ENCODE results near the gene CYB5R3. TPM values are rescaled to one million over a fixed set of nuclear protein-coding genes. Genes with fewer than 3 reads are reported as not detected.
"Not testable (repeated sequence)": the region's sequence is repeated elsewhere in the genome, so short reads cannot be mapped to it uniquely, and the experiment has no call there.

Gene CYB5R3
- total RNA-seq, 1 donor from 2014 or later, result 181 TPM

DNA sequence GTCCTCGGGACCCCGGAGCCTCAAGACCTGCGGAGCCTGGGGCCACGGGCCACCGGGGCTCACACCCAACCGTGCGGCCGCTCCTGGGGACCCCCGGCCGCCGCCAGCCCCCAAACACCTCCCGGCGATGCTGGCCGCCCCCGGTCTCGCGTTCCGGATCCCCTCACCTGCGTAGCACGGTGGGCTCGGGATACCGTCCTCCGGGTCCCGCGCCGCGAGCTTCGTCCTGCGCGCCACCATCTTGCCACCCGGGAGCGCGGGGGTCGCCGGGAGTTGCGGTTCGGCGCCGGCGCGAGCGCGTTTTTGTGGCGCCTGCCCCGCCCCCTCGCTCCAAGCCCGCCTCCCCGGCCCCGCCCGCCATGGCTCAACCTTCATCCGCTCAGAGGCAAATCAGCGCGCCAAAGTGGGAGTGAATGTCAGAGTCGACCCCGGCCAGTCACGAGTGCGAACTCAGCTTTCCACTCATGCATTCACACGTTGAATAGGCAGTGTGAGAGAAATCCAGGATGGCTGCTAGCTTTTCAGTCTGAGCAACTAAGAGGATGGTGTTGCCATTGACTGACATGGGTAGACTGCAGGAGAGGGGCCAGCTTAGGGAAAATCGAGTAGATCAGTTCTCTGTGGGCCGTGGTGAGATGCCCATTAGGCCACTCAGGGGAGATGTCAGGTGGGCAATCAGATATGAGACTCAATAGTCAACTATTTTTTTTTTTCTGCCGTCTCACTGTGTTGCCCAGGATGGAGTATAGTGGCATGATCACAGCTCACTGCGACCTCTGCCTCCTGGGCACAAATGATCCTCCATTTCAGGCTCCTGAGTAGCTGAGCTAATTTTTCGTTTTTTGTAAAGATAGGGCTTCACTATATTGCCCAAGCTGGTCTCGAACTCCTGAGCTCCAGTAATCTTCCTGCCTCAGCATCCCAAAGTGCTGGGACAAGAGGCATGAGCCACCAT is 67.2 kb downstream of the CYB5R3 start:
- peak overlapping the region; percentile 86 for H3K4me2 ChIP-seq (ENCODE audit: low read length)
- H3K27me3 ChIP-seq (ENCODE audit: insufficient read depth, low read length), result no peaks in the 10 kb centered on the region
- no peaks in the 10 kb centered on the region for H3K9me3 ChIP-seq (ENCODE audit: insufficient read depth, low read depth, low read length)
- Mint-ChIP-seq H3K4me1 (ENCODE audit: low read depth, unreplicated experiment) (no peaks in the 10 kb centered on the region), H3K27ac (ENCODE audit: unreplicated experiment) (peak overlapping the region; percentile 53), H3K27me3 (ENCODE audit: low read depth, unreplicated experiment) (no peaks in the 10 kb centered on the region), H3K4me3 (ENCODE audit: unreplicated experiment) (peak overlapping the region; percentile 95), H3K36me3 (ENCODE audit: low read depth, unreplicated experiment) (peaks cover 8% of the 10 kb centered on the region), H3K9me3 (ENCODE audit: unreplicated experiment) (no peaks in the 10 kb centered on the region)
- H3K36me3 ChIP-seq (ENCODE audit: insufficient read depth, low read length), result peaks cover 25% of the 10 kb centered on the region
- H3K4me1 ChIP-seq (ENCODE audit: insufficient read depth, low read length), result peaks cover 5% of the 10 kb centered on the region
- DNase-seq (ENCODE audit: low read depth) (peak; percentile 45), FAIRE-seq (no peak)
- peak overlapping the region; percentile 71 for H3K4me3 ChIP-seq (ENCODE audit: insufficient read depth, low read depth, low read length)
- TF ChIP-seq, protein P1, sequence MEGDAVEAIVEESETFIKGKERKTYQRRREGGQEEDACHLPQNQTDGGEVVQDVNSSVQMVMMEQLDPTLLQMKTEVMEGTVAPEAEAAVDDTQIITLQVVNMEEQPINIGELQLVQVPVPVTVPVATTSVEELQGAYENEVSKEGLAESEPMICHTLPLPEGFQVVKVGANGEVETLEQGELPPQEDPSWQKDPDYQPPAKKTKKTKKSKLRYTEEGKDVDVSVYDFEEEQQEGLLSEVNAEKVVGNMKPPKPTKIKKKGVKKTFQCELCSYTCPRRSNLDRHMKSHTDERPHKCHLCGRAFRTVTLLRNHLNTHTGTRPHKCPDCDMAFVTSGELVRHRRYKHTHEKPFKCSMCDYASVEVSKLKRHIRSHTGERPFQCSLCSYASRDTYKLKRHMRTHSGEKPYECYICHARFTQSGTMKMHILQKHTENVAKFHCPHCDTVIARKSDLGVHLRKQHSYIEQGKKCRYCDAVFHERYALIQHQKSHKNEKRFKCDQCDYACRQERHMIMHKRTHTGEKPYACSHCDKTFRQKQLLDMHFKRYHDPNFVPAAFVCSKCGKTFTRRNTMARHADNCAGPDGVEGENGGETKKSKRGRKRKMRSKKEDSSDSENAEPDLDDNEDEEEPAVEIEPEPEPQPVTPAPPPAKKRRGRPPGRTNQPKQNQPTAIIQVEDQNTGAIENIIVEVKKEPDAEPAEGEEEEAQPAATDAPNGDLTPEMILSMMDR (IDR thresholded peaks at IDR 0.05; ENCODE audit: insufficient read depth, low read depth, low read length), result no peak
- no peak for TF ChIP-seq EZH2 (IDR thresholded peaks at IDR 0.05; ENCODE audit: insufficient read depth, low read length)
- peaks cover 27% of the 10 kb centered on the region for H3K79me2 ChIP-seq (ENCODE audit: insufficient read depth, low read length)
- H4K20me1 ChIP-seq (ENCODE audit: insufficient read depth, low read length), result peaks cover 14% of the 10 kb centered on the region
- peak overlapping the region; percentile 50 for H3K27ac ChIP-seq (ENCODE audit: low read depth, low read length)
- H3K9ac ChIP-seq (ENCODE audit: low read length), result peak overlapping the region; percentile 83
- peak overlapping the region; percentile 53 for H2AFZ ChIP-seq (ENCODE audit: low read depth, low read length)

DNA sequence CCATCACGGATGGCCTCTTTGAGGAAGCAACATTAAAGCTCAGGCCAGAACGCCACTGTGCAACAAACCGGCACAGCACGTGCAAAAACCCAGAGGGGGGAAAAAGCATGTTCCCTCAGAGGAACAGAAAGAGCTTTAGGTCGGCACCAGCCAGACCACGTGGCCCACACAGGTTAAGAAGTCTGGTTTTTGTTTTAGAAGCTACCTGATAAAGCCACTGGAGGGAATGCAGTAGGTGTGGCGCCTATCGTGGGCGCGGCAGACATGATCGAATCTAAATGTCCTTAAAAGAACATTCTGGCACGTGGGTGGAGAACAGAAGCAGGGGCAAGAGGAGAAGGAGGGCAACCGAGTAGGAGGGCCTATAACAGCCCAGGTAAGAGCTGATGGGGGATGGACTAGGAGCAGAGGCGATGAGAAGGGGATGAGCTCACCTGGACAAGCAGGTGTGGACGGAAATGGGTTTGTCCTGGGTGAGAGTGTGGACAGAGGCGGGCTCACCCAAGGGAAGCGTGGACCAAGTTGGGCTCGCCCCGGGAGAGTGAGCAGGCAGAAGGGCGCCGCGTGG is 67.9 kb downstream of the CYB5R3 start:
- not testable (repeated sequence) for H3K4me1 Mint-ChIP-seq (ENCODE audit: low read depth, unreplicated experiment); H3K9me3 Mint-ChIP-seq (ENCODE audit: unreplicated experiment); H2AFZ ChIP-seq (ENCODE audit: low read depth, low read length); H3K27me3 Mint-ChIP-seq (ENCODE audit: low read depth, unreplicated experiment); H3K27me3 ChIP-seq (ENCODE audit: insufficient read depth, low read length); FAIRE-seq; H3K36me3 Mint-ChIP-seq (ENCODE audit: low read depth, unreplicated experiment); H3K27ac Mint-ChIP-seq (ENCODE audit: unreplicated experiment); H3K9me3 ChIP-seq (ENCODE audit: insufficient read depth, low read depth, low read length); DNase-seq (ENCODE audit: low read depth); H3K4me1 ChIP-seq (ENCODE audit: insufficient read depth, low read length)
- Histone ChIP-seq H3K27ac (ENCODE audit: low read depth, low read length) (peak overlapping the region; percentile 50), H3K4me2 (ENCODE audit: low read length) (peak overlapping the region; percentile 87), H3K9ac (ENCODE audit: low read length) (peak overlapping the region; percentile 83), H3K4me3 (ENCODE audit: insufficient read depth, low read depth, low read length) (peak overlapping the region; percentile 71), H4K20me1 (ENCODE audit: insufficient read depth, low read length) (peaks cover 10% of the 10 kb centered on the region), H3K36me3 (ENCODE audit: insufficient read depth, low read length) (peaks cover 18% of the 10 kb centered on the region), H3K79me2 (ENCODE audit: insufficient read depth, low read length) (peaks cover 27% of the 10 kb centered on the region)
- H3K4me3 Mint-ChIP-seq (ENCODE audit: unreplicated experiment), result peak overlapping the region; percentile 95

DNA sequence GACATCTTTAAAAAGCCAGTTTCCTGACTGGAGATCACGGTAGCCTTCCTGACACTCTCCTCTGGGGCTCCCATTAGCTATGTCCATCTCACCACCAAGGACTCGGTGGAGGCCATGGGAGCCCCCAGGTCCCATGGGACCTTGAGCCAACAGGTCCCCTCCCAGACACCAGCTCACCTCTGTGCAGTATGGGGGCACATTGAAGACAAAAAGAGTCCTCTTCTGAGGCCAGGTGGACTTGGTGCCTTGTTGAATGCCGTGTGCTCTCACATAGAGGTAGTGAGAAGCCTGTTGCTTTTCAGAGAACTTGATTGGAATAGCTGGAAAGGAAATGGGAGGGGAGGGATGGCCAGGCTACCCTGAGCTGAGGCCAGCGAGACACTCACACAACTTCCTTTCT is 69.2 kb downstream of the CYB5R3 start:
- H3K4me1 ChIP-seq (ENCODE audit: insufficient read depth, low read length); H3K27me3 Mint-ChIP-seq (ENCODE audit: low read depth, unreplicated experiment); H3K36me3 Mint-ChIP-seq (ENCODE audit: low read depth, unreplicated experiment); H3K9me3 ChIP-seq (ENCODE audit: insufficient read depth, low read depth, low read length); H3K4me2 ChIP-seq (ENCODE audit: low read length); H3K9me3 Mint-ChIP-seq (ENCODE audit: unreplicated experiment); H3K36me3 ChIP-seq (ENCODE audit: insufficient read depth, low read length); H3K4me3 ChIP-seq (ENCODE audit: insufficient read depth, low read depth, low read length); DNase-seq (ENCODE audit: low read depth); H3K9ac ChIP-seq (ENCODE audit: low read length); H3K27ac Mint-ChIP-seq (ENCODE audit: unreplicated experiment); H3K4me1 Mint-ChIP-seq (ENCODE audit: low read depth, unreplicated experiment); FAIRE-seq; H2AFZ ChIP-seq (ENCODE audit: low read depth, low read length); H3K27me3 ChIP-seq (ENCODE audit: insufficient read depth, low read length); H3K27ac ChIP-seq (ENCODE audit: low read depth, low read length): not testable (repeated sequence)
- peak overlapping the region; percentile 71 for H3K4me3 Mint-ChIP-seq (ENCODE audit: unreplicated experiment)
- H3K79me2 ChIP-seq (ENCODE audit: insufficient read depth, low read length), result peaks cover 27% of the 10 kb centered on the region
- H4K20me1 ChIP-seq (ENCODE audit: insufficient read depth, low read length), result peaks cover 10% of the 10 kb centered on the region

Data from astrocyte (in vitro differentiated cells and primary cell).